ENCODE results near the gene ATP6V0C. TPM values are rescaled to one million over a fixed set of nuclear protein-coding genes. Genes with fewer than 3 reads are reported as not detected.
"Not testable (repeated sequence)": the region's sequence is repeated elsewhere in the genome, so short reads cannot be mapped to it uniquely, and the experiment has no call there.

The ATP6V0C gene
- total RNA-seq, 1 donor, result 18.8 TPM

DNA sequence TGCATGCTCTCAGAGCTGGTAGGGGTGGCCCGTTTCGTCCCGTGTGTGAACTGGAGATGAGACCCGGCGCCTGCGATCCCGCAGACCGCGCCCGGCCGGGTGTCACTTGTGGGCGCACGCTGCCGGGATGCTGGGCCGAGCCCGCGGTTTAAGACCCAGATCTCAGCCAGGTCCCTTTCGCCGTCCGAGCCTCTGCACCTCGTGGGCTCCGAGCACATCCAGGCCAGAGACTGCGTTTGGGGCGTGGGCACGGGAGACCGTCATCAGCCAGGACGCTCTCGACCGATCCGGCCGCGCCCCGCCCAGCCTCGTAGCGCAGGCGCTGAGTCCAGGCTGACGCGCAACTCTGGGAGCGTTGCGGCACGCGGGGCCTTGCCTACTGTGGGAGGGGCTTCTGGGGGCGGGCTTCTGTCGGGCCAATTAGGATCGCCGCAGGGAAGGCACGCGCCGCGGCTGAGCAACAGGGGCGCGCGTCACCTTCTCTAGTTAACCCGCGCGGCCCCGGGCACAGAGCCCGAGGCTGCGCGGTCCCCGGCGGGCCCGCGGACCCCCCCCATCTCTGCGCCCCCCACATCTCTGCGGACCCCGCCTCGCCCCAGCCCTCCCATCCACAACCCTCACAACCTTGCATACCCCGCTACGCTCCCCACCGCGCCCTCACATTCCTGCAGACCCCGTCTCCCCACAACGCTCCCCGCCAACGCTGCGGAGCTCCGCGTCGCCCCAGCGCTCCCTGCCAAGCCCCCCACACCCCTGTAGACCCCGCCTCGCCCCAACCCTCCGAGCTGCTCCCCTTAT, 18.1 kb downstream of the ATP6V0C start:
- peak overlapping the region; percentile 72 for H3K27ac ChIP-seq (ENCODE audit: low read depth, low read length)

DNA sequence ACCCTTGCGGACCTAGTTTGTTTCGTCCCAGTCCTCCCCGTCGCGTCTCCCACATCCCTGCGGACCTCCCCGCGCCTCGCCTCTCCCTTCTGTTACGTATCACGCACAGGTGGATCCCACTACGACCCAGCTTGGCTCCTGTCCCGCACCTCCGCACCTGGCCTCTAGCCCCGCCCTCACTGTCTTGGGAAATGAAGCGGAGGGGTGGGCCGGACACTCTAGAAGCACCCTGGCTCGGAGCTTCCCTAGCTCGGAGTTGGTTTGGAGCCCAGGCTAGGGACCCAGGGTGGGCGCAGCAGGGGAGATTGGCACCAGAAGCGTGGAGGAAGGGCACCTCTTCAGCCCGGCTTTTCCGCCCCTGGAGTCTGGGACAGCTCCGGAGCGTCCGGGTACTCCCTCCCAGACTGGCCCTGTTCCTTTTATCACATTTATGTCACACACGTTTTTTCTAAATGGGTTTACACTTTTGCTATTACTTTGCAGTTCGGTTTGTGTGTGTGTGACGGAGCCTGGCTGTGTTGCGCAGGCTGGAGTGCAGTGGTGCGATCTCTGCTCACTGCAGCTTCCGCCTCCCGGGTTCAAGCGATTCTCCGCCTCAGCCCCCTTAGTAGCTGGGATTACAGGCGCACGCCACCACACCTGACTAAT, 18.9 kb downstream of the ATP6V0C start:
- H2AFZ ChIP-seq (ENCODE audit: low read length), result peak overlapping the region; percentile 77
- H3K27ac ChIP-seq (ENCODE audit: low read depth, low read length), result peak overlapping the region; percentile 42

More for the DNA sequence above, 18.1 kb downstream of the ATP6V0C start:
- peak; percentile 100 for DNase-seq (ENCODE audit: insufficient read length, low spot score, missing footprints)
- peak overlapping the region; percentile 99 for H3K4me2 ChIP-seq (ENCODE audit: insufficient read depth, low read length)
- TF ChIP-seq, protein P1, sequence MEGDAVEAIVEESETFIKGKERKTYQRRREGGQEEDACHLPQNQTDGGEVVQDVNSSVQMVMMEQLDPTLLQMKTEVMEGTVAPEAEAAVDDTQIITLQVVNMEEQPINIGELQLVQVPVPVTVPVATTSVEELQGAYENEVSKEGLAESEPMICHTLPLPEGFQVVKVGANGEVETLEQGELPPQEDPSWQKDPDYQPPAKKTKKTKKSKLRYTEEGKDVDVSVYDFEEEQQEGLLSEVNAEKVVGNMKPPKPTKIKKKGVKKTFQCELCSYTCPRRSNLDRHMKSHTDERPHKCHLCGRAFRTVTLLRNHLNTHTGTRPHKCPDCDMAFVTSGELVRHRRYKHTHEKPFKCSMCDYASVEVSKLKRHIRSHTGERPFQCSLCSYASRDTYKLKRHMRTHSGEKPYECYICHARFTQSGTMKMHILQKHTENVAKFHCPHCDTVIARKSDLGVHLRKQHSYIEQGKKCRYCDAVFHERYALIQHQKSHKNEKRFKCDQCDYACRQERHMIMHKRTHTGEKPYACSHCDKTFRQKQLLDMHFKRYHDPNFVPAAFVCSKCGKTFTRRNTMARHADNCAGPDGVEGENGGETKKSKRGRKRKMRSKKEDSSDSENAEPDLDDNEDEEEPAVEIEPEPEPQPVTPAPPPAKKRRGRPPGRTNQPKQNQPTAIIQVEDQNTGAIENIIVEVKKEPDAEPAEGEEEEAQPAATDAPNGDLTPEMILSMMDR (IDR thresholded peaks at IDR 0.05; ENCODE audit: extremely low read depth, low read depth, low read length), result no peak
- peaks cover 10% of the 10 kb centered on the region for H4K20me1 ChIP-seq (ENCODE audit: insufficient read depth, low read length)
- H3K79me2 ChIP-seq (ENCODE audit: insufficient read depth, low read length), result peaks cover 12% of the 10 kb centered on the region
- peak overlapping the region; percentile 80 for H2AFZ ChIP-seq (ENCODE audit: low read length)
- H3K4me1 ChIP-seq (ENCODE audit: insufficient read depth, low read length), result peaks cover 12% of the 10 kb centered on the region
- H3K9me3 ChIP-seq (ENCODE audit: low read depth, low read length), result no peaks in the 10 kb centered on the region
- peak overlapping the region; percentile 87 for H3K4me3 ChIP-seq (ENCODE audit: insufficient read depth, low read length)
- H3K27me3 ChIP-seq (ENCODE audit: insufficient read depth, low read length), result no peaks in the 10 kb centered on the region
- H3K36me3 ChIP-seq (ENCODE audit: insufficient read depth, low read length), result peaks cover 22% of the 10 kb centered on the region

DNA sequence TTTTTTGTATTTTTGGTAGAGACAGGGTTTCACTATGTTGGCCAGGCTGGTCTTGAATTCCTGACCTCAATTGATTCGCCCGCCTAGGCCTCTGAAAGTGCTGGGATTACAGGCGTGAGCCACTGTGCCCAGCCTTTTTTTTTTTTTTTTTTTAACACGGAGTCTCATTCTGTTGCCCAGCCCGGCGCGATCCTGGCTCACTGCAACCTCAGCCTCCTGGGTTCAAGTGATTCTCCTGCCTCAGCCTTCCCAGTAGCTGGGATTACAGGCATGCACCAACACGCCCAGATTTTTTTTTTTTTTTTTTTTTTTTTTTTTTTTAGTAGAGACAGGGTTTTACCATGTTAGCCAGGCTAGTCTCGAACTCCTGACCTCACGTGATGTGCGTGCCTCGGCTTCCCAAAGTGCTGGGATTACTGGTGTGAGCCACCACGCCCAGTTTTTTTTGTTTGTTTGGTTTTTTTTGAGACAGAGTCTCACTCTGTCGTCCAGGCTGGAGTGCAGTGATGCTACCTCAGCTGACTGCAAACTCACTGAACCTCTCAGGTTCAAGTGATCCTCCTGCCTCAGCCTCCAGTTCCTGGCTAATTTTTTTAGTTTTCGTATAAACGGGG, 19.5 kb downstream of the ATP6V0C start:
- Histone ChIP-seq H3K27ac (ENCODE audit: low read depth, low read length) (peak overlapping the region; percentile 42), H3K4me2 (ENCODE audit: insufficient read depth, low read length) (peak overlapping the region; percentile 99), H3K36me3 (ENCODE audit: insufficient read depth, low read length) (peaks cover 13% of the 10 kb centered on the region), H3K4me1 (ENCODE audit: insufficient read depth, low read length) (peaks cover 16% of the 10 kb centered on the region), H3K4me3 (ENCODE audit: insufficient read depth, low read length) (peak overlapping the region; percentile 87)
- not testable (repeated sequence) for H3K9me3 ChIP-seq (ENCODE audit: low read depth, low read length); H2AFZ ChIP-seq (ENCODE audit: low read length); H3K79me2 ChIP-seq (ENCODE audit: insufficient read depth, low read length); H4K20me1 ChIP-seq (ENCODE audit: insufficient read depth, low read length); H3K27me3 ChIP-seq (ENCODE audit: insufficient read depth, low read length); DNase-seq (ENCODE audit: insufficient read length, low spot score, missing footprints)

More for the DNA sequence above, 18.9 kb downstream of the ATP6V0C start:
- TF ChIP-seq, protein P1 (IDR thresholded peaks at IDR 0.05; ENCODE audit: extremely low read depth, low read depth, low read length), result no peak
- Histone ChIP-seq H3K36me3 (ENCODE audit: insufficient read depth, low read length) (peaks cover 18% of the 10 kb centered on the region), H3K4me1 (ENCODE audit: insufficient read depth, low read length) (peaks cover 16% of the 10 kb centered on the region), H3K27me3 (ENCODE audit: insufficient read depth, low read length) (no peaks in the 10 kb centered on the region), H3K4me3 (ENCODE audit: insufficient read depth, low read length) (peak overlapping the region; percentile 87), H3K9me3 (ENCODE audit: low read depth, low read length) (no peaks in the 10 kb centered on the region), H3K4me2 (ENCODE audit: insufficient read depth, low read length) (peak overlapping the region; percentile 99), H4K20me1 (ENCODE audit: insufficient read depth, low read length) (peaks cover 10% of the 10 kb centered on the region), H3K79me2 (ENCODE audit: insufficient read depth, low read length) (peaks cover 7% of the 10 kb centered on the region)
- DNase-seq (ENCODE audit: insufficient read length, low spot score, missing footprints), result peak; percentile 81

DNA sequence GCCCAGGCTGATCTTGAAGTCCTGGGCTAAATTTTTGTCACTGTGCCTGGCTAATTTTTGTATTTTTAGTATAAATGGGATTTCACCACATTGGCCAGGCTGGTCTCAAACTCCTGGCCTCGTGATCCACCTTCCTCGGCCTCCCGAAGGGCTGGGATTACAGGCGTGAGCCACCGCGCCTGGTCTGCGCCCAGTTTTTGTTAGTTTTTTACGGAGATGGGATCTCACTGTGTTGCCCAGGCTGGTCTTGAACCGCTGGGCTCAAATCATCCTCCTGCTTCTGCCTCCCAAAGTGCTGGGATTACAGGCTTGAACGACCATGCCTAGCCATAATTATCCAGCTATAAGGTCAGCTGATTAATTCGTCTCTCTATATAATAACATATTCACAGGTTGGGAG, 20.2 kb downstream of the ATP6V0C start:
- no peaks in the 10 kb centered on the region for H3K27me3 ChIP-seq (ENCODE audit: insufficient read depth, low read length)
- H3K4me2 ChIP-seq (ENCODE audit: insufficient read depth, low read length), result no peak overlapping the region
- peaks cover 19% of the 10 kb centered on the region for H3K4me1 ChIP-seq (ENCODE audit: insufficient read depth, low read length)
- H4K20me1 ChIP-seq (ENCODE audit: insufficient read depth, low read length), result peaks cover 7% of the 10 kb centered on the region
- DNase-seq (ENCODE audit: insufficient read length, low spot score, missing footprints), result no peak
- no peak overlapping the region for H3K27ac ChIP-seq (ENCODE audit: low read depth, low read length)
- H3K9me3 ChIP-seq (ENCODE audit: low read depth, low read length), result no peaks in the 10 kb centered on the region
- no peak overlapping the region for H2AFZ ChIP-seq (ENCODE audit: low read length)
- H3K36me3 ChIP-seq (ENCODE audit: insufficient read depth, low read length), result peaks cover 8% of the 10 kb centered on the region
- TF ChIP-seq, protein P1 (IDR thresholded peaks at IDR 0.05; ENCODE audit: extremely low read depth, low read depth, low read length), result no peak
- no peak overlapping the region for H3K4me3 ChIP-seq (ENCODE audit: insufficient read depth, low read length)
- H3K79me2 ChIP-seq (ENCODE audit: insufficient read depth, low read length), result peaks cover 5% of the 10 kb centered on the region

DNA sequence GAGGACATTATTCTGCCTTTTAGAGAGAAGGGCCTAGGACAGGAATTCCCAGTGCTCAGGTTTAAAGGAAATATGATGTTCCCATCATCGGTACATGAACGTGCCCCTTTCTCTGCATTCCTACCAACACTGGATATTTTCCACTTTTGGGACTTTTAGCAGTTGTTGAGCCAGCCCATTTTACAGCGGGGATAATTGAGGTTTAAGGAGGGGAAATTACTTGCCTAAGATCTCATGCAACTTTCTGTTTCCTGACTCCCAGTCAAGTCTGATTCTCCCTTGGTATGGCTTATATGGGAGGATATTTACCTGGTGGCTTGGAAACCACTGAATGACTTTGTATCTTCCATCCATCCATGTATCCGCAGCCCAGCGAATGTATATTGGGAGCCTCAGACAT, 20.6 kb downstream of the ATP6V0C start:
- peaks cover 22% of the 10 kb centered on the region for H3K4me1 ChIP-seq (ENCODE audit: insufficient read depth, low read length)
- H3K27ac ChIP-seq (ENCODE audit: low read depth, low read length), result not testable (repeated sequence)

More for the DNA sequence above, 20.6 kb downstream of the ATP6V0C start:
- H3K79me2 ChIP-seq (ENCODE audit: insufficient read depth, low read length); H3K4me3 ChIP-seq (ENCODE audit: insufficient read depth, low read length); H3K27me3 ChIP-seq (ENCODE audit: insufficient read depth, low read length); H3K9me3 ChIP-seq (ENCODE audit: low read depth, low read length); H4K20me1 ChIP-seq (ENCODE audit: insufficient read depth, low read length); H3K36me3 ChIP-seq (ENCODE audit: insufficient read depth, low read length); H2AFZ ChIP-seq (ENCODE audit: low read length); H3K4me2 ChIP-seq (ENCODE audit: insufficient read depth, low read length): not testable (repeated sequence)
- peak; percentile 8 for DNase-seq (ENCODE audit: insufficient read length, low spot score, missing footprints)

All from osteoblast (primary cell).